PC-3 (cell line): Measurements from ENCODE around the gene FBXO15. TPM values are rescaled to one million over a fixed set of nuclear protein-coding genes. Genes with fewer than 3 reads are reported as not detected.

ENCODE experiments used
- ATAC-seq: fragments of 200-7000 bp; cut with Tn5 transposase; 2 replicates; pipeline ENCODE4 v1.9.1; 2020; ENCODE audit warnings: mild to moderate bottlenecking, moderate library complexity
- BruUV-seq: library from RNA; stranded (reverse); fragments of 400-500 nt; replicated peaks from 2 replicates; lab custom pipeline; 2021; lab: Mats Ljungman, UMichigan
- CTCF ChIA-PET: fragments of 300-600 bp; sonication (Branson Sonifier 250); formaldehyde crosslinking; loops from one replicate; lab custom pipeline; 2022; ENCODE audit warnings: antibody characterized with exemption; lab: Charles Lee
- POLR2A ChIA-PET: fragments of 300-600 bp; sonication (Branson Sonifier 250); formaldehyde crosslinking; loops from one replicate; lab custom pipeline; 2022; ENCODE audit warnings: antibody characterized with exemption; ENCODE audit not compliant: unreplicated experiment; lab: Charles Lee
- DNase-seq: peaks from one replicate; pipeline ENCODE4 v3.0.0-alpha.2; 2015
- H2AFZ ChIP-seq: fragments of 300-600 bp; sonication (generic); 2 replicates; pipeline ENCODE4 v1.6.0; 2016; ENCODE audit warnings: antibody characterized with exemption, low read length
- H3F3A ChIP-seq: fragments of 300-600 bp; sonication (generic); one replicate; pipeline ENCODE4 v1.6.0; 2017; ENCODE audit warnings: antibody characterized with exemption, low read length, control low read depth, mild to moderate bottlenecking; ENCODE audit not compliant: unreplicated experiment
- H3K27ac ChIP-seq: fragments of 300-600 bp; sonication (generic); 2 replicates; pipeline ENCODE4 v1.5.1; 2016; ENCODE audit warnings: mild to moderate bottlenecking, low read length
- H3K27me3 ChIP-seq: fragments of 300-600 bp; sonication (generic); 2 replicates; pipeline ENCODE4 v1.6.1; 2016; ENCODE audit warnings: low read length, mixed read lengths
- H3K36me3 ChIP-seq: fragments of 300-600 bp; sonication (generic); 2 replicates; pipeline ENCODE4 v1.6.1; 2016; ENCODE audit warnings: low read depth, mixed run types, low read length, mixed read lengths
- H3K4me1 ChIP-seq: fragments of 300-600 bp; sonication (generic); 2 replicates; pipeline ENCODE4 v1.5.1; 2016; ENCODE audit warnings: low read length; ENCODE audit not compliant: insufficient read depth
- H3K4me2 ChIP-seq: fragments of 300-600 bp; sonication (generic); 2 replicates; pipeline ENCODE4 v1.6.0; 2016; ENCODE audit warnings: low read length
- H3K4me3 ChIP-seq: fragments of 300-600 bp; sonication (generic); 2 replicates; pipeline ENCODE4 v1.5.1; 2016; ENCODE audit warnings: mild to moderate bottlenecking, low read length, mixed read lengths
- H3K79me2 ChIP-seq: fragments of 300-600 bp; sonication (generic); 2 replicates; pipeline ENCODE4 v1.6.1; 2017; ENCODE audit warnings: low read length, mixed read lengths
- H3K9ac ChIP-seq: fragments of 300-600 bp; sonication (generic); 2 replicates; pipeline ENCODE4 v1.6.0; 2016; ENCODE audit warnings: mild to moderate bottlenecking, low read length
- H3K9me2 ChIP-seq: fragments of 300-600 bp; sonication (generic); replicated peaks from 2 replicates; pipeline ENCODE4 v1.6.1; 2016; ENCODE audit warnings: mixed run types, low read length, mixed read lengths
- H3K9me3 ChIP-seq: fragments of 300-600 bp; sonication (generic); 2 replicates; pipeline ENCODE4 v1.6.1; 2016; ENCODE audit warnings: low read length, mixed read lengths
- H4K20me1 ChIP-seq: fragments of 300-600 bp; sonication (generic); 2 replicates; pipeline ENCODE4 v1.6.1; 2016; ENCODE audit warnings: low read length, mixed read lengths
- CTCF ChIP-seq: fragments of 300-600 bp; sonication (generic); conservative IDR thresholded peaks from 2 replicates; pipeline ENCODE4 v1.5.1; 2017; ENCODE audit warnings: antibody characterized with exemption, low read depth, mild to moderate bottlenecking, low read length
- EZH2 ChIP-seq: fragments of 300-600 bp; sonication (generic); IDR thresholded peaks from one replicate; pipeline ENCODE4 v1.6.1; 2017; ENCODE audit warnings: antibody characterized with exemption, mild to moderate bottlenecking, low read length; ENCODE audit not compliant: unreplicated experiment
- EZH2phosphoT487 ChIP-seq: fragments of 300-600 bp; sonication (generic); IDR thresholded peaks from 2 replicates; pipeline ENCODE4 v1.6.1; 2018; ENCODE audit warnings: mild to moderate bottlenecking, antibody characterized with exemption, low read length, borderline replicate concordance
- intact Hi-C: fragments of 100-400 bp; cut with micrococcal nuclease; formaldehyde crosslinking; loops from 2 replicates; pipeline ENCODE4 v1.9.0; 2023
- total RNA-seq: library from RNA; depleted of rRNA; stranded (reverse); fragments of >200 nt; gene quantifications from 2 replicates; pipeline ENCODE4 v1.2.3, GENCODE V29; 2014

FBXO15 gene
- total RNA-seq, 1 experiment from 2014 or later: 0.87 TPM

- H3K79me2 ChIP-seq: no peaks in the 10 kb centered on the region
- H3K27me3 ChIP-seq: no peaks in the 10 kb centered on the region
- no peaks in the 10 kb centered on the region for H3K9me3 ChIP-seq
- ChIA-PET POLR2A (no interaction called here), CTCF (no interaction called here)
- no TSS peak for BruUV-seq
- no peak for TF ChIP-seq EZH2phosphoT487
- no peaks in the 10 kb centered on the region for H4K20me1 ChIP-seq
- no peaks in the 10 kb centered on the region for H3K9me2 ChIP-seq
- intact Hi-C loops: loop anchor here (10.0 kb wide), 2 partner anchors 269 to 969 kb away; no protein-coding TSS in a partner anchor
- no peak overlapping the region for H3K9ac ChIP-seq
- no peaks in the 10 kb centered on the region for H3K36me3 ChIP-seq
- ATAC-seq: no peak
- no peaks in the 10 kb centered on the region for H3F3A ChIP-seq
- H3K27ac ChIP-seq: no peak overlapping the region
- DNase-seq: no peak
- no peak overlapping the region for H3K4me2 ChIP-seq
- no peak overlapping the region for H3K4me3 ChIP-seq
- no peak overlapping the region for H2AFZ ChIP-seq
- H3K4me1 ChIP-seq: no peaks in the 10 kb centered on the region
Measured at GRCh38 chr18:74113711-74114110, 33.9 kb downstream of the FBXO15 start.

GRCh38 chr18:74110976-74111375 lies 36.7 kb downstream of the FBXO15 start:
- Histone ChIP-seq H4K20me1 (no peaks in the 10 kb centered on the region), H3K9ac (no peak overlapping the region), H3K4me3 (no peak overlapping the region), H3K27me3 (no peaks in the 10 kb centered on the region), H3K4me1 (no peaks in the 10 kb centered on the region), H3F3A (no peaks in the 10 kb centered on the region), H3K4me2 (no peak overlapping the region), H3K79me2 (no peaks in the 10 kb centered on the region), H3K9me2 (no peaks in the 10 kb centered on the region), H2AFZ (no peak overlapping the region), H3K9me3 (no peaks in the 10 kb centered on the region), H3K36me3 (no peaks in the 10 kb centered on the region), H3K27ac (no peak overlapping the region)
- ATAC-seq: no peak
- ChIA-PET POLR2A (no interaction called here), CTCF (no interaction called here)
- no TSS peak for BruUV-seq
- TF ChIP-seq CTCF (no peak), EZH2 (no peak), EZH2phosphoT487 (no peak)
- no peak for DNase-seq
- intact Hi-C loops: loop anchor here (10.0 kb wide), 2 partner anchors 266 to 966 kb away; no protein-coding TSS in a partner anchor

- TF ChIP-seq CTCF (no peak), EZH2 (no peak), EZH2phosphoT487 (no peak)
- Histone ChIP-seq H3K4me1 (no peaks in the 10 kb centered on the region), H3K79me2 (no peaks in the 10 kb centered on the region), H3K9me3 (no peaks in the 10 kb centered on the region), H3F3A (no peaks in the 10 kb centered on the region), H3K4me3 (no peak overlapping the region), H3K36me3 (no peaks in the 10 kb centered on the region), H3K27ac (no peak overlapping the region), H3K4me2 (no peak overlapping the region), H2AFZ (no peak overlapping the region), H3K9ac (no peak overlapping the region), H3K27me3 (no peaks in the 10 kb centered on the region), H4K20me1 (no peaks in the 10 kb centered on the region), H3K9me2 (no peaks in the 10 kb centered on the region)
- no peak for ATAC-seq
- CTCF ChIA-PET: no interaction called here
- BruUV-seq: no TSS peak
- intact Hi-C loops: loop anchor here (10.0 kb wide), 2 partner anchors 265 to 965 kb away; no protein-coding TSS in a partner anchor
- DNase-seq: no peak
- POLR2A ChIA-PET: no interaction called here
Measured at GRCh38 chr18:74110149-74110548, 37.5 kb downstream of the FBXO15 start.
